Measurements from ENCODE around the gene CRB3. TPM values are rescaled to one million over a fixed set of nuclear protein-coding genes. Genes with fewer than 3 reads are reported as not detected.

The CRB3 gene
- total RNA-seq, 1 donor = not detected

- no peak overlapping the region for H3K4me2 ChIP-seq (ENCODE audit: insufficient read depth, low read length)
Observed at GRCh38 chr19:6457958-6458694, 5.9 kb upstream of the CRB3 start.

GRCh38 chr19:6458695-6459261 lies 5.3 kb upstream of the CRB3 start:
- no peak overlapping the region for H3K27ac ChIP-seq (ENCODE audit: low read depth, low read length)
- H3K9me3 ChIP-seq (ENCODE audit: low read depth, low read length) = peaks cover 2% of the 10 kb centered on the region
- no peak for TF ChIP-seq CTCF (IDR thresholded peaks at IDR 0.05; ENCODE audit: extremely low read depth, low read depth, low read length)
- peaks cover under 1% of the 10 kb centered on the region for H3K27me3 ChIP-seq (ENCODE audit: insufficient read depth, low read length)
- peak; percentile 74 for DNase-seq (ENCODE audit: insufficient read length, low spot score, missing footprints)
- H2AFZ ChIP-seq (ENCODE audit: low read length) = no peak overlapping the region
- H3K79me2 ChIP-seq (ENCODE audit: insufficient read depth, low read length) = no peaks in the 10 kb centered on the region
- H3K4me2 ChIP-seq (ENCODE audit: insufficient read depth, low read length) = peak overlapping the region; percentile 83
- H3K4me3 ChIP-seq (ENCODE audit: insufficient read depth, low read length) = peak overlapping the region; percentile 76
- H3K4me1 ChIP-seq (ENCODE audit: insufficient read depth, low read length) = peaks cover 8% of the 10 kb centered on the region
- H4K20me1 ChIP-seq (ENCODE audit: insufficient read depth, low read length) = no peaks in the 10 kb centered on the region
- peaks cover 2% of the 10 kb centered on the region for H3K36me3 ChIP-seq (ENCODE audit: insufficient read depth, low read length)

More at GRCh38 chr19:6457958-6458694, 5.9 kb upstream of the CRB3 start:
- peaks cover 8% of the 10 kb centered on the region for H3K4me1 ChIP-seq (ENCODE audit: insufficient read depth, low read length)
- DNase-seq (ENCODE audit: insufficient read length, low spot score, missing footprints) = peak; percentile 79
- peaks cover 2% of the 10 kb centered on the region for H3K9me3 ChIP-seq (ENCODE audit: low read depth, low read length)
- no peaks in the 10 kb centered on the region for H3K79me2 ChIP-seq (ENCODE audit: insufficient read depth, low read length)
- TF ChIP-seq CTCF (IDR thresholded peaks at IDR 0.05; ENCODE audit: extremely low read depth, low read depth, low read length) = no peak
- no peak overlapping the region for H3K27ac ChIP-seq (ENCODE audit: low read depth, low read length)
- no peak overlapping the region for H2AFZ ChIP-seq (ENCODE audit: low read length)
- no peak overlapping the region for H3K4me3 ChIP-seq (ENCODE audit: insufficient read depth, low read length)
- H3K36me3 ChIP-seq (ENCODE audit: insufficient read depth, low read length) = peaks cover 2% of the 10 kb centered on the region
- no peaks in the 10 kb centered on the region for H4K20me1 ChIP-seq (ENCODE audit: insufficient read depth, low read length)
- no peaks in the 10 kb centered on the region for H3K27me3 ChIP-seq (ENCODE audit: insufficient read depth, low read length)

GRCh38 chr19:6459262-6460098 lies 4.6 kb upstream of the CRB3 start, which contains the start of gene SLC25A23:
Gene SLC25A23 (minus strand): TSS chr19:6459792. CDS start chr19:6459628, 164 bp downstream.
- no peak within 1 kb of the TSS for H3K27ac ChIP-seq (ENCODE audit: low read depth, low read length)
- peak within 1 kb of the TSS; percentile 83 for H3K4me2 ChIP-seq (ENCODE audit: insufficient read depth, low read length)
- H3K27me3 ChIP-seq (ENCODE audit: insufficient read depth, low read length) = peaks cover 4% of the 10 kb centered on the region
- peak within 1 kb of the TSS; percentile 76 for H3K4me3 ChIP-seq (ENCODE audit: insufficient read depth, low read length)
- no peaks in the 10 kb centered on the region for H4K20me1 ChIP-seq (ENCODE audit: insufficient read depth, low read length)
- DNase-seq (ENCODE audit: insufficient read length, low spot score, missing footprints) = peak; percentile 94
- TF ChIP-seq CTCF (IDR thresholded peaks at IDR 0.05; ENCODE audit: extremely low read depth, low read depth, low read length) = no peak
- H3K4me1 ChIP-seq (ENCODE audit: insufficient read depth, low read length) = peaks cover 8% of the 10 kb centered on the region
- no peaks in the 10 kb centered on the region for H3K36me3 ChIP-seq (ENCODE audit: insufficient read depth, low read length)
- H2AFZ ChIP-seq (ENCODE audit: low read length) = peak within 1 kb of the TSS; percentile 75
- H3K79me2 ChIP-seq (ENCODE audit: insufficient read depth, low read length) = no peaks in the 10 kb centered on the region
- H3K9me3 ChIP-seq (ENCODE audit: low read depth, low read length) = no peaks in the 10 kb centered on the region
